NCI-H82 treated with DMSO at 0.1 percent for 48 hours (cell line): Measurements from ENCODE around the gene GALNT5.
A peak's percentile ranks its signal among the peaks of the same experiment; 100 is the strongest.
"Not testable (repeated sequence)": the region's sequence is repeated elsewhere in the genome, so short reads cannot be mapped to it uniquely, and the experiment has no call there.

Source experiments
- DNase-seq: peaks from one replicate; lab custom pipeline; 2025; ENCODE audit not compliant: unreplicated experiment; lab: John Stamatoyannopoulos, UW

GALNT5 gene, protein sequence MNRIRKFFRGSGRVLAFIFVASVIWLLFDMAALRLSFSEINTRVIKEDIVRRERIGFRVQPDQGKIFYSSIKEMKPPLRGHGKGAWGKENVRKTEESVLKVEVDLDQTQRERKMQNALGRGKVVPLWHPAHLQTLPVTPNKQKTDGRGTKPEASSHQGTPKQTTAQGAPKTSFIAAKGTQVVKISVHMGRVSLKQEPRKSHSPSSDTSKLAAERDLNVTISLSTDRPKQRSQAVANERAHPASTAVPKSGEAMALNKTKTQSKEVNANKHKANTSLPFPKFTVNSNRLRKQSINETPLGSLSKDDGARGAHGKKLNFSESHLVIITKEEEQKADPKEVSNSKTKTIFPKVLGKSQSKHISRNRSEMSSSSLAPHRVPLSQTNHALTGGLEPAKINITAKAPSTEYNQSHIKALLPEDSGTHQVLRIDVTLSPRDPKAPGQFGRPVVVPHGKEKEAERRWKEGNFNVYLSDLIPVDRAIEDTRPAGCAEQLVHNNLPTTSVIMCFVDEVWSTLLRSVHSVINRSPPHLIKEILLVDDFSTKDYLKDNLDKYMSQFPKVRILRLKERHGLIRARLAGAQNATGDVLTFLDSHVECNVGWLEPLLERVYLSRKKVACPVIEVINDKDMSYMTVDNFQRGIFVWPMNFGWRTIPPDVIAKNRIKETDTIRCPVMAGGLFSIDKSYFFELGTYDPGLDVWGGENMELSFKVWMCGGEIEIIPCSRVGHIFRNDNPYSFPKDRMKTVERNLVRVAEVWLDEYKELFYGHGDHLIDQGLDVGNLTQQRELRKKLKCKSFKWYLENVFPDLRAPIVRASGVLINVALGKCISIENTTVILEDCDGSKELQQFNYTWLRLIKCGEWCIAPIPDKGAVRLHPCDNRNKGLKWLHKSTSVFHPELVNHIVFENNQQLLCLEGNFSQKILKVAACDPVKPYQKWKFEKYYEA

DNA sequence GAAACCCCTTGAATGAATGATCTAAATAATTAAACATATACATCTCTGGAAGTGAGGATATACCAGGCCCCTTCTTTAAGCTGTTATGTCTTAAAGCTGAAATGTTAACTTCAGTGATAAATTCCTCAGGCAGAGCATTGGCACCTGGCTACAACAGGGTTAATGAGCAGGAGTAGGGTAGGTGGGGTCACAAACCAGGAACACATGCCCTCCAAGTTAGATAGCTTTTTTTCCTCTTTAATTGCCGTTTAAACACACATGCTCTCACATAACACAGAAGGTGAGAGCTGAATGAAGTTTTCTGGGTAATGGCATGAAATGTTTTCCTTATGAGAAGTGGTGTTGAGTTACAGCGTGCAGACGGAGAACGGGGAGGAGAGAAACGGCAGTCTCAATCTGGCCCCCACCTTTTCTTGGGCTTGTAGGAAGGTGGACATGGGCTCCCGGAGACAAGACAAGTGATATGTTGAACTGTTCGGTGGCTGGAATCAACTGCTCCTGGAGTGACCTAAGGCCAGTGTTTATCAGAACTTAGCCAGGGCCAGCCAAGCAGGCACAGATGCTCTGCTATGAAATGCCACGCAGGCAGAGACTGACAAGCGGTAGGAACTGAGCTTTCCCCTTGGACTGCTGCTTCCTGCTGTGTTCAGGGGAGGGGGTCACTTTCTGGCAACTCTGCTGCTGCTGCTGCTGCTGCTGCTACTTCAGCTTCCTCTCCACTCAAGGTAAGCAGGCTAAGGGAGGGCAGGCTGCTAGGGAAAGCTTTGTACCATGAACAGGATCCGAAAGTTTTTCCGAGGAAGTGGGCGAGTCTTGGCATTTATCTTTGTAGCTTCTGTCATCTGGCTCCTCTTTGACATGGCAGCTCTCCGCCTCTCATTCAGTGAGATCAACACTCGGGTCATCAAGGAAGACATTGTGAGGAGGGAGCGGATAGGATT lies at the start of gene GALNT5:
TSS of gene GALNT5 (plus strand) at position 394 of the 941 bp plus-strand sequence. CDS start at position 772, 378 bp downstream.
- DNase-seq, result no peak

DNA sequence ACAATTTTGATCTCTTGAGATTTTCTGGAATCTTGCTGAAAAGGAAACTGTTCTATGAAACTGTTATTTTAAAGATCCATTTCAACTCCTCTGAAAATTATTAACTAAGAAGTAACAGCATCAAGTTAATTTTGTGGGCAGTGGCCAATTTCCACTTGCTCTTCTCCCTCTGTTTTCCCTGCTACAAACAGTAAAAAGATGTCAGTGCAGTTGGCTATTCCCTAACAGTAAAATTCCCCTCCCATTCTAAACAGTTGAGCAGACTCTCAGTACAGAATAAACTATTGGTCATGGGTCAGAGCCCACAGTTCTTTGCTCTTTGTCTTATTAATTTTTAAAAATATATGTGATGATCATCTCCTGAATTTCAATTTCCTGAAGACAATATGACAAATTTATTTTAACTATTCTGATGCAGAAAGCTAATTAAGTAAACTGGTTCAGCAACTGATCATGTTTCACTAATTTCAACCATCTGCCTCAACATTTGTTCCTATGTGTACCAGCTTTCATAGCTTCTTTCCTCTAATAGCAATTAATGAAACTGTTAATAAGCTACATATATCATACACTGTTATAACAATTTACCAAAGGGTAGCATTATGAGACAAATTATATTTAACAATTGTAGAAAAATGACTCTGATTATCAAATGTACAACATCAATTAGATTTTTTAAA lies 41.1 kb upstream of the GALNT5 start:
- DNase-seq, result no peak

DNA sequence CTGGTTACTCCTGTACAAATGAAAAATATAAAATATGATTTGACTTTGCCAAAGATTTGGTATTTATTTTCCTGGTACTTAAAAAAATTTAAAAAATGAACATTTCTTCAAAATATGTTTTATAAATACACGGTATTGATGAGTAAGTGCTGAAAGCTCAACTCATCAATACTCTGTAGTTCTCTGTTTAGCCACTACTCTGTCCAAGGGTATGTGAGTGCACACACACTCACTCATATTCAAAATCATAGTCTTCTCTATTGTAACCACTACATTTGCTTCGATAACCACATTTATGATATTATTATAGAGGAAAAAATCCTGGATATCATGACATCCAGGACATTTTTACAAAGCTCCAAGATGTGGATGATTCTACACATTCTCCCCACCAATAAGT lies 40.1 kb upstream of the GALNT5 start:
- DNase-seq, result no peak

DNA sequence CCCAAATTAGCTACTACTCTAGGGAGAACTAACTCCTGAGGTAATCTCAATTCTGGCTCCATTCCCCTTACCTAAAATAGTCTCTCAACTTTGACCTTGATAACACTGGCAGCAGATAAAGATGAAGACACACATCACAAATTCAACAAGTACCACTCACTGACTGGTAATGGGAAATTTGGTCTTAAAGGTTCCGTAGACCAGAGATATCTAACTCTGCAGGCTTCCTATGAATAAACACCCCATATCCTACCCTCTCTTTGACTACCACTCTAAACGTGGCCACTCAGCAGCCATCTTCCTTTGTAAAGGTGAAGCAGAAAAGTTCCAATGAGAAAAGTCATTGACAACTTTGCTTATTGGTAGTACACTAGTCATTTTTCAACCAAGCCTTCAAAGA lies 38.6 kb upstream of the GALNT5 start:
- no peak for DNase-seq

DNA sequence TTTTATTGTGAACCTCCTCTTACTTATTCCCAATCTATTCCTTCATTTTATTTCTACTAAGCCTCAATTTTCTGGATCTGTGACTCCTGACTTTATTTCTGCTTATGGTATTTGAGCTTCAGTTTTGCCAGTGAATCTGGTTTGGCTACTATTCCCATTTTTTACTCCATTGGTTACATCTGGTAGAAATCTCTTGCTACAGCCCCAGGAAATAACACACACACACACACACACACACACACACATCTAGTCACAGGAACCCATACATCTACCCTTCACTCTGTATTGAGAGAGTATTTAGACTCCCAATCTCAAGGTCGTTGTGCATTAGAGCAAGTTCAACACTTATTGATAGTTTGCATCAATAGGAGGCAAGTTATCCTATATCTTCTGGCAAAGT lies 37.0 kb upstream of the GALNT5 start:
- DNase-seq, result no peak

DNA sequence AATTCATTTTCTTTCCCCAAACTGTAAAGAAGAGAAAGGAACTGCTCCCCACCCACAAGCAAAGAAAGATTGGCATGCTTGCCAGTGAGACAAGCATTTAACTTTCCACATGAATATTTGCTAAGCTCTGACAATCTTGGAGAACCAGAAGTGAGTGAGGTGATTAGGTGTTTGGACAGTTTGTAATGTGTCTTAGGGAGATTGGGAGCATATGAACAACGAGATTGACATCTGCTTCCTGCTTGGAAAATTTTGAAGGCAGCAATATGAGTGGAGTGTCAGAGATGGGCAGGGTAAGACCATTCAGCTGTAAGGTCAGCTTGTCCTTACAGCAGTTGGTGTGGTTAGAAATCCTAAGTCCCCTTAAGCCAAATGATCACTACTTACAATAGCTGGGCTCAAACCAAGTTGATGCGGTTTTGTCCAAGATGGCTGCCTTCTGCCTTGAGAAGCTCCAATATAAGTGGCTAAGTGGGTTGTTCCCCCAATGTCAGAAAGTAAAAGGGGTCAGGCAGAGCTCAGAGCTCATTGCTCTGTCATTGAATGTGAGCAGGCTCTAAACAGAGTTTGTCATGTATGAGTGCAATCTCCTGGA lies 36.0 kb upstream of the GALNT5 start:
- no peak for DNase-seq

DNA sequence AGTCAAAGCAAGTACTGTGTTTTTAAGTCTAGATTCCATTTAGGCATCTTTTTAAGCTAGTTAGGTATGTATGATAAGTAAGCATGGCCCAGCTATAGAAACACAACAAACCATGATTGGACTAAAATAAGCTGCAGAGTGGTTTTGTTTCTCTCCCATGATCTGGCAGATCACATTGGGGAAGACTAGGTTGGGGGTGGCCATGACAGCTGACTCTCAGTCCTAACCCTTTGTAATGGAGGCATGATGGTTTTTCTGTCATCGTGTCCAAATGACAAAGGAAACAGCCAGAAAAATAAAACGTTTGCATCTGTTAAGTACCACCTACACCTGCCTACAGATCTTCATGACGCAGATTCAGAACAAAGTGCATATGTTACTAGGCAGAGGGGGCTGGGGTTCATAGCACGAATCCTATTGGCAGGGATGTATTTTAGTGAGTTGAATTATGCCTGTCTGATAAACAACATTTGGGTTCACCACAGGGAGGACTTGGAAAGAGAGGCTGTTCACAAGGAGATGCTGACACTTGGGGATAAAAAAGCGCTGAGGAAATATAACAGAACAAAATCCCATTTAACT lies 33.8 kb upstream of the GALNT5 start:
- DNase-seq, result no peak

DNA sequence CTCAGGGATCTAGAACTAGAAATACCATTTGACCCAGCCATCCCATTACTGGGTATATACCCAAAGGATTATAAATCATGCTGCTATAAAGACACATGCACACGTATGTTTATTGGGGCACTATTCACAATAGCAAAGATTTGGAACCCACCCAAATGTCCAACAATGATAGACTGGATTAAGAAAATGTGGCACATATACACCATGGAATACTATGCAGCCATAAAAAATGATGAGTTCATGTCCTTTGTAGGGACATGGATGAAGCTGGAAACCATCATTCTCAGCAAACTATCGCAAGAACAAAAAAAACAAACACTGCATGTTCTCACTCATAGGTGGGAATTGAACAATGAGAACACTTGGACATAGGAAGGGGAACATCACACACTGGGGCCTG lies 33.1 kb upstream of the GALNT5 start:
- not testable (repeated sequence) for DNase-seq

DNA sequence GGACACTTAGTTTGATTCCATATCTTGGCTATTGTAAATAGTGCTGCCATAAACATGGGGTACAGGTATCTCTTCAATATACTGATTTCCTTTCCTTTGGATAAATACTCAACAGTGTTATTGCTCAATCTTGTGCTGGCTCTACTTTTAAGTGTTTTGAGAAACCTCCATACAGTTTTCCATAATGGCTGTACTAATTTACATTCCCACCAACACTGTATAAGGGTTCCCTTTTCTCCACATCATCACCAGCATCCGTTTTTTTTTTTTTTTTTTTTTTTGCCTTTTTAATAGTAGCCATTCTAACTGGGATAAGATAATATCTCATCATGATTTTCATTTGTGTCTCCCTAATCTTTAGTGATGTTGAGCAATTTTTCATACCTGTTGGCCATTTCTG lies 29.9 kb upstream of the GALNT5 start:
- no peak for DNase-seq

DNA sequence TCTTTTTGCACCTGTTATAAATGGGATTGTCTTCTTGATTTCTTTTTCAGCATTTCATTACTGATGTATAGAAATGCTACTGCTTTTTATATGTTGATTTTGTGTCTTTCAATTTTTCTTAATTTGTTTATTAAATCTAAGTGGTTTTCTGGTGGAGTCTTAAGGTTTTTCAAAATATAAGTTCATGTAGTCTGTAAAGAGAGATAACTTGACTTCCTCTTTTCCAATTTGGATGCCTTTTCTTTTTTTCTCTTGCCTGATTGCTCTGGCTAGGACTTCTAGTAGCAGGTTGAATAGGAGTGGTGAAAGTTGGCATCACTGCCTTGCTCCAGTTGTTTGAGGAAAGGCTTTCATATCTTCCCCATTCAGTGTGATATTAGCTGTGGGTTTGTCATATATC lies 28.6 kb upstream of the GALNT5 start:
- no peak for DNase-seq

DNA sequence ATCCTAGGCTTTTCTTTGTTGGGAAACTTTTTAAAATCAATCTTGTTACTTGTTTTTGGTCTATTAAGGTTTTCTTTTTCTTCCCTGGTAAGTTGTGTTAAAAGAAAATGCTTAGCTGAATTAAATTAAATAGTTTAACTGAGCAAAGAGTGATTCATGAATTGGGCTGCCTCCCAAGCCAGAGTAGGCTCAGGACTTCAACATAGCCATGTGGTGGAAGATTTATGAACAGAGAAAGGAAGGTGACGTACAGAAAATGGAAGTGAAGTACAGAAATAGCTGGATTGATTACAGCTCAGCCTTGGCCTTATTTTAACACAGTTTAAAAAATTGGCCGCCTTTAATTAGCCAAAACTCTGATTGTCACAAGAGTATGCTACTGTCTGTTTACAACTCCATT lies 27.9 kb upstream of the GALNT5 start:
- DNase-seq, result no peak

DNA sequence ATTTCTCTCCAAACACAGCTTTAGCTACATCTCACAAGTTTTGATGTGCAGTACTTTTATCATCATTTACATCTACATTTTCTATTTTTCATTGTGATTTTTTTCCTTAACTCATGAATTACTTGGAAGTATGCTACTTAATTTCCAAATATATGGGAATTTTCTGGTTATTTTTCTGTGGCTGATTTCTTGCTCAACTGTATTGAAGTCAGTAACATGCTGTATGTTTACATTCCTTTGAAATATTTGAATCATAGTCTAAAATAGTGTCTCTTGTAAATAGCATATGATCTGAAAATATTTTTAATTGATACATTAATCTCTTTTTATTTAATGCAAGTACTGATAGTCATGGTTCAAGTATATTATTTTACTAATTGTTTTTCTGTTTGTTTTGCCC lies 26.0 kb upstream of the GALNT5 start:
- DNase-seq, result no peak

DNA sequence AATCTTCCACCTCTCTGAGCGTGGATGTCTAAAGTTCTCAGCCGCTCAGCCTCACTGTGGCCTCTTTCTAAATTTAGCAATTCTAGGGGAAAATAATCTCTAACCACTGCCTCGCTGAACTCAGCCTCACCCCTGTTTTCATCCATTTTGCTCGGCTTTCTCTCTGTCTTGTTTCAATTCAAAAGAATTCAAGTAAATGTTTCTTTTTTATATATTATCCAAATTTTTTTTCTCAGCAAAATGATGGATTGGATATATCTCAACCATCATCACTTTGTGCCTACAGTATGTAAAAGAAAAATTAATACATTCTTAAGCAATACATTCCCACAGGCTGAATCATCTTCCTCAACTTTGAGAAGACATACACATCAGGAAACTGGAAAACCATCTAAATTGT lies 24.0 kb upstream of the GALNT5 start:
- no peak for DNase-seq

DNA sequence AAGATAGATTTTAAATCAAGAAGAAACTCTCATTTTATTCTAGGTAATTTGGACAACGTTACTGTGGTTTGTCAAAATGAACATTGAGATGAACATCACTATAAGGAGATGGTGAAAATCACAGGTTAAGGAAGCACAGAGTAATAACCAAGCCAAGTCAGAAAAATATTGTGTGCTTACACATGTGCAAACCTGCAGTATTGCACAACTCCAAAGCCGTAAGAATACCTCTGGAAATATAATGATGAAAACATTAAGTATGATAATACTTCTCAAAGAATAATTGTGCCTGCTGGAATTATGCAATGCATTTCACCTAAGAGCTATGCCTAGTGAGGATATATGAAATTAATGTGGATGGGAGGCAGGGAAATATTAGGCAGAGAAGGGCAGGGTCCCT lies 21.1 kb upstream of the GALNT5 start:
- DNase-seq, result no peak

DNA sequence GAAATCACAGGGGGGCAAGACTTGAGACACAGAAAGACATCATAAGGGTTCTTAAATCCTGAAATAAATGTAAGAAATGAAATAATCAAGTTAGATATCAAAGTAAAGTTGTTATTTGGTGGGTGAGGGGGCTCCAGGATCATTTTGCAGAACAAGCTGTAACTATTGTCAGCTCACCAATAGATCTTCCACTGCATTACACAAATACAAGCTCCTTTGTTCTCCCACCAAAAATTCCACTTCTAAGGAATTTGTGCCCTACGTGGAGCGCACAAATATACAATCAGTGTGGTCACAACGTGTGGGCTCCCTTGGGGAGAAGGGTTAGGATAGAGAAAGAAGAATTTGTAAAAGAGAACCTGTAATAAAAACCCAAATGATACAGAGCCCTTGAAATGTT lies 19.2 kb upstream of the GALNT5 start:
- no peak for DNase-seq

DNA sequence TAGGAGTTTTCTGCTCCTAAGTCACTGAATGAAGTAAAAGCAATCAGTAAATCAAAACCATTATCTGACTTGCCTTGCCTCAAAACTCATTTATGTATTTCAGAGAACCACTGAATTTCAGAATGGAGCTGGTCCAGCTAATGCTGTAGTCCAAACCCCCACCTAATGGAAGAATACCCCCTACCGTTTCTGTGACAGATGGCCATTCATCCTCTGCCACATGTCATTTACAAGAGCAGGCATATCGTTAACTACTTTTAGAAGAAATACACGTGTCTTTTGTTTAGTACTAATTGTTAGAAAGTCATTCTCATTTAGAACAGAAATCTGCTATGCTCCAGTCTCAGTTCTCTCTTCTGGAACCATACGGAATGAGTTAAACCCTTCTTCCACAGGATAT lies 12.8 kb upstream of the GALNT5 start:
- DNase-seq, result peak; percentile 49

DNA sequence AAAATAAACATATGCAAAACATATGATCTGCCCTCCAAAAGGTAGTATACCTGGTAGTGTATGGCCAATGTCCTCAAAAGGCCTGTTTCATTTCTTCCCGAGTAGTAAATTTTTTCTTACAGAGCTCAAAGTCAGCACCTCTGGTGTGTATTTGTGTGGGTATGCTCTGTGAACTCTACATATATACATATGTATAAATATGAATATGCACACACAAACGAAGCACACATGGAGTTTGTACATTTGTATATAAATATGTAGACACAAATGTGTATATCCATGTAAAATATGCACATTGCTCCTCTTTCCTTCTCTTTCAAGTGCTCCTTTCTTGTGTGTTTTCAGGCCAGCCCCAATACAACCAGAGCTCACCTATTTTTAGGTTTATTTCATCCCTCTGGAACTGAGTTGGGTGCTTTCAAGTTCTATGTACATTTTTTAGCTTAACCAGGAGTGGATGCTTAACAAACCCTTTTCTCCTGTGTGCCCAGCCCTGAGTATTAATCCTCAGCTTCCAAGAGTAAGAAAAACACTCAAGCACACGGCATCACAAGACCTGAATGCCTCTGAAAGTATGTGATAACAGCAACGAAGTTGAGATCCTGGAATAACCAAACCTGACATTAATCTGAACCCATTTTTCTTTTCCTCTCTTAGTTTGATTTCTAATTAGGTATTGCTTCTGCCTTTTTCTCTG lies 12.2 kb upstream of the GALNT5 start:
- DNase-seq, result no peak

DNA sequence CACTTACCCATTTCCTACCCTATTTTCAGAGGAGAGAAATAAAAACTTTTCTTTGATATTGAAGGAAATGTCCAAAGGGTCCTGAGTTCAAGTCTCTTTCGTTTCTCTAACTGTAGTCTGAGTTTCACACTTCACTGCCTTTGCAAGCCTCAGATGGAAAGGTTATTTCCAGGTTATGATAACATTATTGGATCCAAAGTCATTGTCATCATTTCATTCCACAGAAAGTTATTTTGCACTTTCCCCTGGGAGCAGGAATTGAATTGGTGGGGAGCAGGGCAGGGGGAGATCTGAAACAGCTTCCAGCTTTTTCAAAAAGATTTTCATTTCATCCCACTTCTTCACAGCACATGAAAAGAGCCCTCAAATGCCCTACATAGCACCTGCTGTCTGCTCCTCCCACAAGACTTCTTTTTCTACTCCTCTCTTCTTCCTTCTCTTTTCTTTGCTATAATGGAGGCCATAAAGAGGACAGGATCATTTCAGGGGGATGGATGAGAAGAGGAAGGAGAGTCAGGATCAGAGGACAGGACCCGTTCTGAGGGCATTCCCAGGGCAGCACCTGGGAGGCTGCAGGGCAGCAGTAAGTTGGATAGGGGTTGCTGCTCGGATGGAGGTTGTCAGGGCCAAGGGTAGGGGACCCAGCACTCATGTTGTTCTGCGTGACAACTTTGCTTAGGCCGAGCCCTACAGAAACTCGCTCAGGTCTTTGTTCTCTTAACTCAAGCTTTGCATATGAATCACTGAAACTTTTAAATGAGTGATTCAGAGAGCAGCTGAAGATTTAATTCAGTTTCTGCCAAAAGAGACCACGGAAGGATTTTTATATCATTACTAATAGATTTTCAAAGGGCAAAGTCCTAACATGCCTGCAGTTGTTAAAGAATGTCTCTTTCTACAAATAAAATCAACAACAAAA lies 11.4 kb upstream of the GALNT5 start:
- DNase-seq, result no peak
